GM23338 (cell line): Measurements from ENCODE around the gene CH25H.

Experiments
- EZH2phosphoT487 ChIP-seq: fragments of 200-600 bp; sonication (generic); IDR thresholded peaks from one replicate; pipeline ENCODE4 v1.8.1; 2018; ENCODE audit warnings: antibody characterized with exemption; ENCODE audit not compliant: unreplicated experiment
- POLR2AphosphoS5 ChIP-seq: IDR thresholded peaks from 2 replicates; pipeline ENCODE4 v1.6.1; 2016; ENCODE audit warnings: antibody characterized with exemption, low read depth
- TF ChIP-seq, protein P1 (sequence below), 2 experiments: fragments of 200-600 bp in 1 of 2; sonication (generic) in 1 of 2; conservative IDR thresholded peaks; 2 replicates each; pipeline versions ENCODE4 v1.5.1 to v1.6.1; 2016 to 2017; ENCODE audit warnings: antibody characterized with exemption in 2 of 2, low read depth in 2 of 2, mild to moderate bottlenecking in 2 of 2, moderate library complexity in 1 of 2

DNA sequence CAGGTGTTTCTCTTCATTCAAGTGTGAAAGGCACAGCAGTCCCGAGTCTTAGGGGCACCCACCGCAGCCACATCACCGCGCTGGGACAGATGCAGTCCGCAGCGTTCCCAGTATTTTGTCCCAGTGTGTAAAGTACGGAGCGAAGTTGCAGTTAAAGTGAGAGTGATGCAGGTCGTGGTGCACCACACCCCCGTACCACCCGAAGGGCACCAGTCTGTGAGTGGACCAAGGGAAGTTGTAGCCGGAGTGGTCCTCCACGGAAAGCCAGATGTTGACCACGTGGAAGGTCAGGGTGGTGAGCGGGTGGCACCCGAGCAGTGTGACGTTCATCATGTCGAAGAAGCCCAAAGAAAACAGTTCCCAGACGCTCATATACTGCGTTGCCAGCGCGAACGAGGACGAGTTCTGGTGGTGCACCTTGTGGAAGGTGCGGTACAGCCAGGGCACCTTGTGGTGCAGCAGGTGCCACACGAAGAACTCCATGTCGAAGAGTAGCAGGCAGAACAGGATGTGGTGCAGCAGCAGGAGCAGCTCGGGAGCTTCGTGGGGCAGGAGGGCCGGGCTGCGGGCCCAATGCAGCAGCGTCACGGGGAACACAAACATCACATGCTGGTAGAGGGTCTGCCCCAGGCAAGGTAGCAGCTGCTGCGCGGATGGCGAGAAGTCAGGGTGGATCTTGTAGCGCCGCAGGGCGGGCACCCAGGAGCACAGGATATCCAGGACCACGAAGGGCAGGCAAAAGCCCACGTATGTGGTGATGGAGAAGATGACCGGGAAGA lies 526 bp downstream of the CH25H start:
- TF ChIP-seq, protein P1, sequence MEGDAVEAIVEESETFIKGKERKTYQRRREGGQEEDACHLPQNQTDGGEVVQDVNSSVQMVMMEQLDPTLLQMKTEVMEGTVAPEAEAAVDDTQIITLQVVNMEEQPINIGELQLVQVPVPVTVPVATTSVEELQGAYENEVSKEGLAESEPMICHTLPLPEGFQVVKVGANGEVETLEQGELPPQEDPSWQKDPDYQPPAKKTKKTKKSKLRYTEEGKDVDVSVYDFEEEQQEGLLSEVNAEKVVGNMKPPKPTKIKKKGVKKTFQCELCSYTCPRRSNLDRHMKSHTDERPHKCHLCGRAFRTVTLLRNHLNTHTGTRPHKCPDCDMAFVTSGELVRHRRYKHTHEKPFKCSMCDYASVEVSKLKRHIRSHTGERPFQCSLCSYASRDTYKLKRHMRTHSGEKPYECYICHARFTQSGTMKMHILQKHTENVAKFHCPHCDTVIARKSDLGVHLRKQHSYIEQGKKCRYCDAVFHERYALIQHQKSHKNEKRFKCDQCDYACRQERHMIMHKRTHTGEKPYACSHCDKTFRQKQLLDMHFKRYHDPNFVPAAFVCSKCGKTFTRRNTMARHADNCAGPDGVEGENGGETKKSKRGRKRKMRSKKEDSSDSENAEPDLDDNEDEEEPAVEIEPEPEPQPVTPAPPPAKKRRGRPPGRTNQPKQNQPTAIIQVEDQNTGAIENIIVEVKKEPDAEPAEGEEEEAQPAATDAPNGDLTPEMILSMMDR (conservative IDR thresholded peaks at IDR 0.05; ENCODE audit: low read depth in 2 of 2) = 0 out of 4 replicates have a peak, but pooled peaks of 1 of the 2 experiments have one; percentile 15
- TF ChIP-seq EZH2phosphoT487 (no peak), POLR2AphosphoS5 (no peak)
